GM23248 (cell line): ENCODE results near the gene BIK. TPM values are rescaled to one million over a fixed set of nuclear protein-coding genes. Genes with fewer than 3 reads are reported as not detected.

Source experiments
- DNase-seq: peaks from one replicate; pipeline ENCODE4 v3.0.0-alpha.2; 2015
- H2AFZ ChIP-seq: fragments of 200-600 bp; sonication (generic); 2 replicates; pipeline ENCODE4 v1.6.1; 2016; ENCODE audit warnings: antibody characterized with exemption
- H3F3A ChIP-seq: fragments of 200-600 bp; sonication (generic); 2 replicates; pipeline ENCODE4 v1.6.1; 2016; ENCODE audit warnings: mild to moderate bottlenecking, antibody characterized with exemption, mixed run types; ENCODE audit not compliant: insufficient read depth
- H3K27ac ChIP-seq: fragments of 200-600 bp; sonication (generic); 2 replicates; pipeline ENCODE4 v1.5.1; 2016; ENCODE audit warnings: mild to moderate bottlenecking
- H3K27me3 ChIP-seq: fragments of 200-600 bp; sonication (generic); replicated peaks from 2 replicates; pipeline ENCODE4 v1.6.1; 2016; ENCODE audit warnings: mild to moderate bottlenecking; ENCODE audit not compliant: insufficient read depth
- H3K36me3 ChIP-seq: fragments of 200-600 bp; sonication (generic); 2 replicates; pipeline ENCODE4 v1.6.1; 2016; ENCODE audit warnings: low read depth, mild to moderate bottlenecking
- H3K4me1 ChIP-seq: fragments of 200-600 bp; sonication (generic); 2 replicates; pipeline ENCODE4 v1.6.1; 2016; ENCODE audit warnings: mild to moderate bottlenecking; ENCODE audit not compliant: insufficient read depth
- H3K4me2 ChIP-seq: fragments of 200-600 bp; sonication (generic); one replicate; pipeline ENCODE4 v1.6.1; 2016; ENCODE audit warnings: mild to moderate bottlenecking; ENCODE audit not compliant: unreplicated experiment
- H3K4me3 ChIP-seq: fragments of 200-600 bp; sonication (generic); 2 replicates; pipeline ENCODE4 v1.5.1; 2016; ENCODE audit warnings: mild to moderate bottlenecking
- H3K79me2 ChIP-seq: fragments of 200-600 bp; sonication (generic); 2 replicates; pipeline ENCODE4 v1.6.1; 2016; ENCODE audit warnings: mild to moderate bottlenecking; ENCODE audit not compliant: insufficient read depth
- H3K9ac ChIP-seq: fragments of 200-600 bp; sonication (generic); 2 replicates; pipeline ENCODE4 v1.6.1; 2016; ENCODE audit warnings: mild to moderate bottlenecking
- H3K9me2 ChIP-seq: fragments of 200-600 bp; sonication (generic); 2 replicates; pipeline ENCODE4 v1.6.1; 2016; ENCODE audit warnings: mixed run types, mild to moderate bottlenecking, moderate library complexity; ENCODE audit not compliant: insufficient read depth
- H3K9me3 ChIP-seq: fragments of 200-600 bp; sonication (generic); one replicate; pipeline ENCODE4 v1.6.1; 2017; ENCODE audit warnings: low read depth
- H4K20me1 ChIP-seq: fragments of 200-600 bp; sonication (generic); 2 replicates; pipeline ENCODE4 v1.6.0; 2016; ENCODE audit not compliant: insufficient read depth
- EZH2 ChIP-seq: fragments of 200-600 bp; sonication (generic); IDR thresholded peaks from 2 replicates; pipeline ENCODE4 v1.6.1; 2018; ENCODE audit warnings: antibody characterized with exemption, mild to moderate bottlenecking; ENCODE audit not compliant: insufficient read depth, poor library complexity, severe bottlenecking
- EZH2phosphoT487 ChIP-seq: fragments of 200-600 bp; sonication (generic); IDR thresholded peaks from 2 replicates; pipeline ENCODE4 v1.6.1; 2018; ENCODE audit warnings: antibody characterized with exemption, moderate library complexity, mild to moderate bottlenecking, low read depth; ENCODE audit not compliant: insufficient read depth
- WGBS, 2 experiments: methylation state at CpG; one replicate each; pipeline ENCODE4 v1.1.6; 2015 to 2017; ENCODE audit warnings: low lambda C conversion rate in 2 of 2, low coverage in 1 of 2; ENCODE audit errors: missing lambda C conversion rate in 2 of 2; 5-methylcytosine and 5-hydroxymethylcytosine counted together
- in situ Hi-C: fragments of 300-500 bp; cut with MboI; formaldehyde crosslinking; loops from 2 replicates; pipeline ENCODE4 v1.15.0; 2020
- polyA plus RNA-seq: library from polyadenylated mRNA; unstranded; fragments of >200 nt; fragmentation: Nextera tagmentation; extraction: Ambion mirVana; gene quantifications from 2 replicates; pipeline ENCODE4 v1.2.1, GENCODE V29; 2016
- total RNA-seq: library from RNA; depleted of rRNA; stranded (reverse); fragments of >200 nt; shearing (Covaris generic); gene quantifications from 2 replicates; pipeline ENCODE4 v1.2.3, GENCODE V29; 2014

The BIK gene
- total and polyA plus RNA-seq, 2 experiments from 2014 or later, result not detected

DNA sequence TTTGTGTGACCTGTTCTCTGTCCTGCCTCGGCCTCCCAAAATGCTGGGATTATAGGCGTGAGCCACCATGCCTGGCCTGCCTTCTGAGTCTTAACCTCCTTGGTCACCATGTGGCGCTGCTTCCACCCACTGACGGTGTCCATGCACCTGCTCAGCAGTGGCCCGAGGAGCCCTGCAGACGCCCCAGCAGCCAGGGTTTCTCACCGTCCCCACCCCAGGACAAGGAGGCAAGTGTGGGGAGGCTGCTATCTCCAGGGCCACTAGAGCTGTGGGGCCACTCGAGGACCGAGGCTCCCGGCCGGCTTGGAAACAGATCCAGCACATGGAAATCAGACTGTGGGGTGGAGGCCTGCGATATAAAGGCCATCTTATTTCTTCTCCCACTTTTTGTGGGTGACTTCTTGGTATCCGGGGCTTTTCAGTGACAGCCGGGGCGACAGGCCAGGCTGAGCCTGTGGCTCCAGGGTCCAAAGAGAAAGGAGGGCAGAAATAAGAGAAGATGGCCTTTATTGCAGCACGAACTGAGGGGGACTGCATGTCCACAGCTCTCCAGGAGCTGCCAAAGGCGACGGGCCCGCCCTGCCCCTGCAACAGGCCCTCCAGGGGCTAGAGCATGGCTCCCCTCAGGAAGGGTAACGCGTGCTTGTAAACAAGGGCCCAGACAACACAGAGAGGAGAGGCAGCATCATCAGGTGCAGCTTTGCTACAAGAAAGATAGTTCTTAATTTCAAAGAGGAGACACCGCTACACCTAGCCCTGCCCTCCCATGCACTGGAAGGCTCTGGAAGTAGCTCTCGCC, 55.8 kb downstream of the BIK start:
- no peaks in the 10 kb centered on the region for H3K27me3 ChIP-seq
- H2AFZ ChIP-seq, result no peak overlapping the region
- no peak for DNase-seq
- H3K79me2 ChIP-seq, result no peaks in the 10 kb centered on the region
- H4K20me1 ChIP-seq, result no peaks in the 10 kb centered on the region
- no peak overlapping the region for H3K4me2 ChIP-seq
- no peak overlapping the region for H3K4me3 ChIP-seq
- peaks cover 14% of the 10 kb centered on the region; the same call in 1 of the 2 replicates for H3K36me3 ChIP-seq
- H3F3A ChIP-seq, result peaks cover 6% of the 10 kb centered on the region; the same call in 1 of the 2 replicates
- H3K9me3 ChIP-seq, result no peaks in the 10 kb centered on the region
- no peaks in the 10 kb centered on the region for H3K9me2 ChIP-seq
- H3K4me1 ChIP-seq, result peaks cover 6% of the 10 kb centered on the region; the same call in 1 of the 2 replicates
- 92 to 93% methylated on average over 23 of the region's 23 CpGs for WGBS, 2 experiments
- no peak overlapping the region for H3K27ac ChIP-seq
- in situ Hi-C loops, result no loop called here
- TF ChIP-seq EZH2 (no peak), EZH2phosphoT487 (no peak)
- H3K9ac ChIP-seq, result no peak overlapping the region

DNA sequence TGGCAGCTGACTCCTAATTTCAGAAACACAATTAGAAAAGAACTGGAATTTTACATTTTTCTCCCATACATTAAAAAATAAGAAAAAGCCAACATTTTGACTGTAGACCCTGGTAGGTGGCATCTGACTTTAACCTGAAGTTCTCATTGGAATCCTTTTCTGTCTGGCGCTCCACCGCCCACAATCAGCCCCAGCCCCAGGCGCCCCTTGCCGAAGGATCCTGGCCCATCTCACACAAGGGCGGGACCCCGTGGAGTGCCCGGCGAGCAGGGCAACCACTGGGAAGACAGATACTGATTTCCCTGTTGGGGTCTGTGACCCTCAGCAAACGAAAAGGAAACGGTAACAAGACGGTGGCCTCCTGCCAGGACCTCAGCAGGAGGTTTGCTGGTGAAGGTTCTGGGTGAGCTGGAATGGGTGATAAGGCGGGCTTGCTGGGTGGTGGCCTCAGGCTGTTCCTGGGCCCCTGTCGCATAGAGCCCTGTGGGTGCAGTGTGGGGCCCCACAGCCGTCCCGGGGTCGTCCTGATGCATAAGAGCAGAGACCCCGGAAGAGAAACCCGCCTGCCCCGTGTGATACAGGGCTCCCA, 56.5 kb downstream of the BIK start:
- no peaks in the 10 kb centered on the region for H3K79me2 ChIP-seq
- TF ChIP-seq EZH2phosphoT487 (no peak), EZH2 (no peak)
- peaks cover 6% of the 10 kb centered on the region; the same call in 1 of the 2 replicates for H3F3A ChIP-seq
- 93 to 96% methylated on average over 16 to 19 of the region's 19 CpGs for WGBS, 2 experiments
- H3K4me1 ChIP-seq, result peaks cover 6% of the 10 kb centered on the region; the same call in 1 of the 2 replicates
- peaks cover 10% of the 10 kb centered on the region; the same call in 1 of the 2 replicates for H3K36me3 ChIP-seq
- no peak overlapping the region for H3K4me2 ChIP-seq
- H3K9me3 ChIP-seq, result no peaks in the 10 kb centered on the region
- DNase-seq, result no peak
- H4K20me1 ChIP-seq, result no peaks in the 10 kb centered on the region
- H3K9ac ChIP-seq, result no peak overlapping the region
- in situ Hi-C loops, result no loop called here
- H3K27me3 ChIP-seq, result no peaks in the 10 kb centered on the region
- H3K4me3 ChIP-seq, result no peak overlapping the region
- no peak overlapping the region for H3K27ac ChIP-seq
- H2AFZ ChIP-seq, result no peak overlapping the region
- H3K9me2 ChIP-seq, result no peaks in the 10 kb centered on the region

DNA sequence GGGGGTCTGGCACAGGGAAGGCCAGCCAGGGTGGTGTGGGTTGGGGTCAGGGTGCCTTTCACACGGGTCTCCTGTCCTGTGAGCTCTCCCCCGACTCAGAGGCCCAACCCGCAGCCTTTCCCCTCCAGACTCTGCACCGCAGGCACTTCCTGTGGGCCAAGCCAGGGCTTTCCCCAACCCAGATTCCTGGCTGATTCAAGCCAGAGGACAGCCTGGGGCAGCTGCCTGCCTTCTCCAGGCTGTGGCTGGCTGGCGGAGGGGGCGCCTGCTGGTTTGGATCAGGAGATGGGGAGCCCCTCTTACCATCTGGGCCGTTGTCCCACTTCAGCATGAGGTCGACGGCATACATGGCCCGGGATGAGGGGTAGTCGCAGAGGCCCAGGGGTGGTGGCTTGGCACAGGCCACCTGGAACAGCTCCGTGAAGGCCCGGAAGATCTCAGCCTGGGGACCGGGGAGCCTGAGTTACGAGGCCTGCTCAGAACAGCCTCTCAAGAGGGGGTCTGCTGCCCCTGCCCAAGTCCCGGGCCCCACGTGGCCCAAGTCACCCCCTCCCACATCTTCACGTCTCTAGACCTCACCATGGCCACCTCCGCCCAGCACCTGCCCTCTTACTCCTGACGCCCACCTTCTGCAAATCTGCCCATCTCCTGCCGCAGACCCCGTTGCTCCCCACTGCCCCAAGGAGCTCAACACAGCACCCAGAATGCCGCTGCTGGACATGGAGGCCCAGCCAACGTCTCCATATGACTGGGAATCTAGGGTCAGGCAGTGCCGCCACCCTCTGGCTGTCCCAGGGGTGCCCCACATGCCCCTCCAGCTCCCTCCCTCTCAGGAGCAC, 58.1 kb downstream of the BIK start:
- Histone ChIP-seq H3F3A (peaks cover 2% of the 10 kb centered on the region; the same call in 1 of the 2 replicates), H3K4me1 (peaks cover 3% of the 10 kb centered on the region; the same call in 1 of the 2 replicates), H2AFZ (no peak overlapping the region), H3K27ac (no peak overlapping the region), H3K27me3 (no peaks in the 10 kb centered on the region), H3K36me3 (no peaks in the 10 kb centered on the region; the same call in 1 of the 2 replicates), H3K9me2 (no peaks in the 10 kb centered on the region), H3K4me2 (no peak overlapping the region), H4K20me1 (no peaks in the 10 kb centered on the region), H3K4me3 (no peak overlapping the region), H3K79me2 (no peaks in the 10 kb centered on the region), H3K9ac (no peak overlapping the region), H3K9me3 (no peaks in the 10 kb centered on the region)
- DNase-seq, result peak; percentile 76
- in situ Hi-C loops, result no loop called here
- TF ChIP-seq EZH2phosphoT487, result no peak
- no peak for TF ChIP-seq EZH2
- WGBS, 2 experiments, result 61 to 64% methylated on average over 24 to 25 of the region's 25 CpGs
